ENCODE data around the gene IFI35. TPM values are rescaled to one million over a fixed set of nuclear protein-coding genes. Genes with fewer than 3 reads are reported as not detected.

The IFI35 gene
- total RNA-seq, 1 donor from 2014 or later = 60.5 TPM

DNA sequence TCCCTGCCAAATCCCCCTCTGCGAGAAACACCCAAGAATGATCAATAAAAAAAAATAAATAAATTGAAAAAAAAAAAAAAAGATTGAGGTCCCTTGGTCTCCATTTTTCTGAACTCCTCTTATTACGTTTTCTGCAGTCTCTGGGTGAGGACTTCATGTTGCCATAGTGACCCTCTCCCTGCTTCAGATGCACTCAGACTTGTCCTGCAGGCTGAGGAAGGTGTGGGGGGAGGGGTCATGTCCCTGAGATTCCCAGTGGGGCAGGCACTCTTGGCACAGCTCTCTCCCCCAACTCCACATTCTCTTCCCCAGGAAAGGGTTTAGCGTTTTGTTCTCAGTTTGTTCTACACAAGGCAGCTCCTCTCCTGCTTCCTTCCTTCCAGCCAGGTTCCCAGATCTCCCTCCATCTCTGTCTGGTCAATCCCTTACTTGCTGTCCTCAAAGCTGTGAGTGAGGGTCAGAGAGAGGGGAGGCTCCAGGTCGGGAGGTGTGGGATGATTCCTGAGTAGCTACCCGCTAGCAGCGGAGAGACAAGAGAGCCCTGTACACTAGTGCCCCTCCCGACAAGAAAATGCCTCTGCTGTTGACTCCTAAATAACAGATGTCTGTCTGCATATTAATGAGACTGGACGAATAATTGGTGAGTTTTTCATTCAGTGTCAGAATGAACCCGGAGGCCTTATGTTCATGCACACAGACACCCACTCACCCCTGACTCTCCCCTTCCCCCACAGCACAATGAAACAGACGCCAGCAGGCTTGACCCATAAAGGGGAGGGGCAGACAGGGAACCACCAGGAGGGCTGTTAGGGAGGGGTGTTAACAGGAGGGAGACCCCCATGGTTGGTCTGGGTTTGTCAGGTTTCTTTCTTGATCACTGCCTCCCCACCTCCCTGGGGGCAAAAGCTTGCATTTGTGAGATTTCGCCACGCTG is 27.6 kb downstream of the IFI35 start:
- Histone ChIP-seq H3K4me2 (ENCODE audit: low read length) (peak overlapping the region; percentile 20), H3K4me1 (ENCODE audit: insufficient read depth, low read length) (no peaks in the 10 kb centered on the region), H3K79me2 (ENCODE audit: insufficient read depth, low read length) (no peaks in the 10 kb centered on the region), H3K9me3 (ENCODE audit: insufficient read depth, low read depth, low read length) (no peaks in the 10 kb centered on the region), H3K27ac (ENCODE audit: low read depth, low read length) (no peak overlapping the region), H3K4me3 (ENCODE audit: insufficient read depth, low read depth, low read length) (no peak overlapping the region), H3K9ac (ENCODE audit: low read length) (no peak overlapping the region), H3K36me3 (ENCODE audit: insufficient read depth, low read length) (no peaks in the 10 kb centered on the region), H2AFZ (ENCODE audit: low read depth, low read length) (peak overlapping the region; percentile 69), H3K27me3 (ENCODE audit: insufficient read depth, low read length) (no peaks in the 10 kb centered on the region), H4K20me1 (ENCODE audit: insufficient read depth, low read length) (no peaks in the 10 kb centered on the region)
- Mint-ChIP-seq H3K9me3 (ENCODE audit: unreplicated experiment) (no peaks in the 10 kb centered on the region), H3K4me3 (ENCODE audit: unreplicated experiment) (no peak overlapping the region), H3K27me3 (ENCODE audit: low read depth, unreplicated experiment) (peaks cover under 1% of the 10 kb centered on the region), H3K36me3 (ENCODE audit: low read depth, unreplicated experiment) (no peaks in the 10 kb centered on the region), H3K4me1 (ENCODE audit: low read depth, unreplicated experiment) (peaks cover 18% of the 10 kb centered on the region), H3K27ac (ENCODE audit: unreplicated experiment) (no peak overlapping the region)
- TF ChIP-seq, protein P1, sequence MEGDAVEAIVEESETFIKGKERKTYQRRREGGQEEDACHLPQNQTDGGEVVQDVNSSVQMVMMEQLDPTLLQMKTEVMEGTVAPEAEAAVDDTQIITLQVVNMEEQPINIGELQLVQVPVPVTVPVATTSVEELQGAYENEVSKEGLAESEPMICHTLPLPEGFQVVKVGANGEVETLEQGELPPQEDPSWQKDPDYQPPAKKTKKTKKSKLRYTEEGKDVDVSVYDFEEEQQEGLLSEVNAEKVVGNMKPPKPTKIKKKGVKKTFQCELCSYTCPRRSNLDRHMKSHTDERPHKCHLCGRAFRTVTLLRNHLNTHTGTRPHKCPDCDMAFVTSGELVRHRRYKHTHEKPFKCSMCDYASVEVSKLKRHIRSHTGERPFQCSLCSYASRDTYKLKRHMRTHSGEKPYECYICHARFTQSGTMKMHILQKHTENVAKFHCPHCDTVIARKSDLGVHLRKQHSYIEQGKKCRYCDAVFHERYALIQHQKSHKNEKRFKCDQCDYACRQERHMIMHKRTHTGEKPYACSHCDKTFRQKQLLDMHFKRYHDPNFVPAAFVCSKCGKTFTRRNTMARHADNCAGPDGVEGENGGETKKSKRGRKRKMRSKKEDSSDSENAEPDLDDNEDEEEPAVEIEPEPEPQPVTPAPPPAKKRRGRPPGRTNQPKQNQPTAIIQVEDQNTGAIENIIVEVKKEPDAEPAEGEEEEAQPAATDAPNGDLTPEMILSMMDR (IDR thresholded peaks at IDR 0.05; ENCODE audit: insufficient read depth, low read depth, low read length) = no peak
- no peak for TF ChIP-seq EZH2 (IDR thresholded peaks at IDR 0.05; ENCODE audit: insufficient read depth, low read length)
- DNase-seq (ENCODE audit: low read depth) (no peak), FAIRE-seq (no peak)

DNA sequence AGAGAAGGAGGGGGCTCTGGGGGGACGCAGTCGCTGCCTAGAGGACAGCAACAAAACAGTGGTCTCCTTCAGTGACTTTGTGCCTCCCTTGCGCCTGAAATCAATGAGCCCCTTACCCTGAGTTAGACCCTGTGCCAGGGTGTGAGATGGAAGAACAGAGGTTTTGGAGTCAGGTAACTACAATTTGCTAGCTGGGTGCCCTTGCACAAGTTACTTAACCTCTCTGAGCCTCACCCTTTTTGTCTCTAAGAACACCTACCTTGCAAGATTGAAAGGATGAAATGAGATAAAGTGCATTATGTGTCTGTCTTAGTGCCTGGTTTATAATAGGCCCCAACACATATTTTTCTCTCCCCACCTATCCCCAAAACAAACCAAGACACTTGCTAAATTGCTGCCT is 28.3 kb downstream of the IFI35 start:
- no peak overlapping the region for H3K4me3 Mint-ChIP-seq (ENCODE audit: unreplicated experiment)
- no peaks in the 10 kb centered on the region for H3K36me3 Mint-ChIP-seq (ENCODE audit: low read depth, unreplicated experiment)
- H3K27me3 Mint-ChIP-seq (ENCODE audit: low read depth, unreplicated experiment) = peaks cover 2% of the 10 kb centered on the region
- no peaks in the 10 kb centered on the region for H4K20me1 ChIP-seq (ENCODE audit: insufficient read depth, low read length)
- no peaks in the 10 kb centered on the region for H3K27me3 ChIP-seq (ENCODE audit: insufficient read depth, low read length)
- no peak for DNase-seq (ENCODE audit: low read depth)
- no peaks in the 10 kb centered on the region for H3K36me3 ChIP-seq (ENCODE audit: insufficient read depth, low read length)
- H3K4me1 Mint-ChIP-seq (ENCODE audit: low read depth, unreplicated experiment) = peaks cover 18% of the 10 kb centered on the region
- H2AFZ ChIP-seq (ENCODE audit: low read depth, low read length) = no peak overlapping the region
- H3K4me1 ChIP-seq (ENCODE audit: insufficient read depth, low read length) = no peaks in the 10 kb centered on the region
- no peaks in the 10 kb centered on the region for H3K9me3 Mint-ChIP-seq (ENCODE audit: unreplicated experiment)
- no peaks in the 10 kb centered on the region for H3K79me2 ChIP-seq (ENCODE audit: insufficient read depth, low read length)
- no peaks in the 10 kb centered on the region for H3K9me3 ChIP-seq (ENCODE audit: insufficient read depth, low read depth, low read length)
- no peak overlapping the region for H3K4me3 ChIP-seq (ENCODE audit: insufficient read depth, low read depth, low read length)
- no peak overlapping the region for H3K27ac ChIP-seq (ENCODE audit: low read depth, low read length)
- no peak for TF ChIP-seq EZH2 (IDR thresholded peaks at IDR 0.05; ENCODE audit: insufficient read depth, low read length)
- TF ChIP-seq, protein P1 (IDR thresholded peaks at IDR 0.05; ENCODE audit: insufficient read depth, low read depth, low read length) = no peak
- H3K4me2 ChIP-seq (ENCODE audit: low read length) = no peak overlapping the region
- no peak overlapping the region for H3K9ac ChIP-seq (ENCODE audit: low read length)
- H3K27ac Mint-ChIP-seq (ENCODE audit: unreplicated experiment) = no peak overlapping the region
- FAIRE-seq = no peak

DNA sequence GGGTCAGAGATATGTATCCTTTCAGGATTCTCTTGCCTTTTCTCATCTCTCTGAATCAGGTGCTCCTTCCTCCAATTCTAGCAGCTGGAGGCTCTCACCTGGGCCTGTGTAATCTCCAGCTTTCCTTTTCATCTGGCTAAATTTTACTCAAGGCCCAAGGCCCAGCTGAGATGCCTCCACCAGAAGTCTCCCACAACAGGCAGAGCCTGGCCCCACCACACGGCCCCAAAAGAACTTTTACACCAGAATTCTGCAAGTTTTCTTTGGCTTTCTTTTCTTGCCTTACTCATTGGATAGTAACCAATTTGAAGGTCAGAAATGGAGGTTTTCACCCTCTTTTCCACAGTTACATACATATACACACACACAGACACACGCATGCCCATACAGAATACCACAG is 33.1 kb downstream of the IFI35 start:
- FAIRE-seq = no peak
- no peaks in the 10 kb centered on the region for H3K4me1 ChIP-seq (ENCODE audit: insufficient read depth, low read length)
- peaks cover 11% of the 10 kb centered on the region for H3K4me1 Mint-ChIP-seq (ENCODE audit: low read depth, unreplicated experiment)

More for the DNA sequence above, 33.1 kb downstream of the IFI35 start:
- Histone ChIP-seq H3K9me3 (ENCODE audit: insufficient read depth, low read depth, low read length) (no peaks in the 10 kb centered on the region), H2AFZ (ENCODE audit: low read depth, low read length) (no peak overlapping the region), H3K9ac (ENCODE audit: low read length) (no peak overlapping the region), H3K4me2 (ENCODE audit: low read length) (no peak overlapping the region), H3K79me2 (ENCODE audit: insufficient read depth, low read length) (no peaks in the 10 kb centered on the region), H3K27me3 (ENCODE audit: insufficient read depth, low read length) (no peaks in the 10 kb centered on the region), H3K27ac (ENCODE audit: low read depth, low read length) (no peak overlapping the region), H4K20me1 (ENCODE audit: insufficient read depth, low read length) (no peaks in the 10 kb centered on the region), H3K36me3 (ENCODE audit: insufficient read depth, low read length) (no peaks in the 10 kb centered on the region), H3K4me3 (ENCODE audit: insufficient read depth, low read depth, low read length) (no peak overlapping the region)
- Mint-ChIP-seq H3K36me3 (ENCODE audit: low read depth, unreplicated experiment) (no peaks in the 10 kb centered on the region), H3K4me3 (ENCODE audit: unreplicated experiment) (no peak overlapping the region), H3K9me3 (ENCODE audit: unreplicated experiment) (no peaks in the 10 kb centered on the region), H3K27ac (ENCODE audit: unreplicated experiment) (no peak overlapping the region), H3K27me3 (ENCODE audit: low read depth, unreplicated experiment) (peaks cover 2% of the 10 kb centered on the region)
- TF ChIP-seq, protein P1 (IDR thresholded peaks at IDR 0.05; ENCODE audit: insufficient read depth, low read depth, low read length) = no peak
- no peak for TF ChIP-seq EZH2 (IDR thresholded peaks at IDR 0.05; ENCODE audit: insufficient read depth, low read length)
- no peak for DNase-seq (ENCODE audit: low read depth)
